ENCODE data around the gene KCNQ2. TPM values are rescaled to one million over a fixed set of nuclear protein-coding genes. Genes with fewer than 3 reads are reported as not detected.

Gene KCNQ2
- total RNA-seq, 2 experiments from 2014 or later: not detected

GRCh38 chr20:63351326-63351700, 121.1 kb downstream of the KCNQ2 start:
- CTCF ChIA-PET: no interaction called here

DNA sequence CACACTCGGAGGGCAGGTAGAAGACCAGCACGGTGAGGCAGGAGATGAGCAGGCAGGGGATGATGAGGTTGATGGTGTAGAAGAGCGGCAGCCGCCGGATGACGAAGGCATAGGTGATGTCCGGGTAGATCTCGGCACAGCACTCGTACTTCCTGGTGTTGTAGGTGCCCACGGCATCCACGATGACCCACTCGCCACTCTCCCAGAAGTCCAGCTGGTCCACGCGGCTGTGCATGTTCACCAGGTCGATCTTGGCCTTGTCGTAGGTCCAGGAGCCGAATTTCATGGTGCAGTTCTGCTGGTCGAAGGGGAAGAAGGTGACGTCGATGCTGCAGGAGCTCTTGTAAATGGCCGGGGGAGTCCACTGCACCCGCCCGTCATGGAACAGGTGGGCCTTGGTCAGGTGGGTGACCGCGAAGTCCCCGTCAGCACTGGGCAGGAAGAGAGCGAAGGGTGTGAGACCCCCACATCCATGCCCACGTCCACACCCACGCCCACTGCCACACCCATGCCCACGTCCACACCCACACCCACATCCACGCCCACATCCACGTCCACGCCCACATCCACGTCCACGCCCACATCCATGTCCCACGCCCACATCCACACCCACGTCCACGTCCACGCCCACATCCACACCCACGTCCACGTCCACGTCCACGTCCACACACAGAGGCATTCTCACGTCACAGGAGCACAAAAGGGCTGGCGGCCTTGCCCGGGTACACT, 121.7 kb downstream of the KCNQ2 start:
- ChIA-PET POLR2A (interaction anchor here (0.6 kb wide), 1 partner anchor 927 kb away, joined by 3 read pairs; no protein-coding TSS in a partner anchor), CTCF (no interaction called here)
- Mint-ChIP-seq H3K27ac (no peak overlapping the region), H3K4me1 (ENCODE audit: low read depth) (no peaks in the 10 kb centered on the region), H3K36me3 (ENCODE audit: low read depth) (no peaks in the 10 kb centered on the region), H3K27me3 (no peaks in the 10 kb centered on the region), H3K4me3 (no peak overlapping the region), H3K9me3 (peaks cover 5% of the 10 kb centered on the region)
- intact Hi-C loops (cut with micrococcal nuclease): no loop called here
- TF ChIP-seq CTCF (IDR thresholded peaks at IDR 0.05): no peak
- DNase-seq: no peak
- no peak for ATAC-seq

More at GRCh38 chr20:63351326-63351700, 121.1 kb downstream of the KCNQ2 start:
- Mint-ChIP-seq H3K27ac (no peak overlapping the region), H3K4me3 (no peak overlapping the region), H3K27me3 (no peaks in the 10 kb centered on the region), H3K4me1 (ENCODE audit: low read depth) (no peaks in the 10 kb centered on the region), H3K9me3 (peaks cover 5% of the 10 kb centered on the region), H3K36me3 (ENCODE audit: low read depth) (no peaks in the 10 kb centered on the region)
- ATAC-seq: no peak
- POLR2A ChIA-PET: interaction anchor here (0.6 kb wide), 1 partner anchor 926 kb away, joined by 3 read pairs; no protein-coding TSS in a partner anchor
- TF ChIP-seq CTCF (IDR thresholded peaks at IDR 0.05): no peak
- no peak for DNase-seq
- intact Hi-C loops (cut with micrococcal nuclease): no loop called here

Other genes starting within 250 kb of the KCNQ2 start
- 1 to 10 TPM; 5.1 to 5.3 TPM for gene BIRC7, start 236.8 kb downstream of the KCNQ2 start, total RNA-seq
- not detected for gene NKAIN4, start 218.2 kb downstream of the KCNQ2 start, total RNA-seq
- gene ARFGAP1, start 199.8 kb downstream of the KCNQ2 start, total RNA-seq: 10 to 100 TPM; 71.3 to 75.0 TPM
- under 1 TPM in 1 of 2 experiments, not detected in 1; 0.04 TPM for gene COL20A1, start 179.5 kb downstream of the KCNQ2 start, total RNA-seq
- not detected for gene CHRNA4, start 111.3 kb downstream of the KCNQ2 start, total RNA-seq
- 1 to 10 TPM; 1.4 to 2.2 TPM for gene EEF1A2, start 26.4 kb upstream of the KCNQ2 start, total RNA-seq
- gene PPDPF, start 48.1 kb upstream of the KCNQ2 start, total RNA-seq: 100 to 1,000 TPM; 193 to 226 TPM
- gene PTK6, start 64.7 kb upstream of the KCNQ2 start, total RNA-seq: under 1 TPM in 1 of 2 experiments, not detected in 1; 0.18 TPM
- gene SRMS, start 75.1 kb upstream of the KCNQ2 start, total RNA-seq: not detected
- gene FNDC11, start 81.5 kb upstream of the KCNQ2 start, total RNA-seq: under 1 TPM; 0.23 to 0.27 TPM
- gene HELZ2, start 101.6 kb upstream of the KCNQ2 start, total RNA-seq: 10 to 100 TPM; 14.3 to 17.6 TPM
- 10 to 100 TPM; 16.2 to 16.3 TPM for gene GMEB2, start 154.4 kb upstream of the KCNQ2 start, total RNA-seq
- gene STMN3, start 180.8 kb upstream of the KCNQ2 start, total RNA-seq: 10 to 100 TPM; 17.8 to 18.4 TPM
- 10 to 100 TPM; 37.4 to 39.1 TPM for gene RTEL1, start 185.7 kb upstream of the KCNQ2 start, total RNA-seq
- gene TNFRSF6B, start 224.0 kb upstream of the KCNQ2 start, total RNA-seq: not detected
- 10 to 100 TPM; 41.7 to 44.2 TPM for gene ARFRP1, start 235.3 kb upstream of the KCNQ2 start, total RNA-seq
- 10 to 100 TPM; 22.4 to 22.5 TPM for gene ZGPAT, start 235.4 kb upstream of the KCNQ2 start, total RNA-seq

All from activated CD8-positive, alpha-beta T cell treated with anti-CD3 and anti-CD28 coated beads for 36 hours (primary cell).